Neural crest cell (in vitro differentiated cells): ENCODE data around the gene ZNRF2. TPM values are rescaled to one million over a fixed set of nuclear protein-coding genes. Genes with fewer than 3 reads are reported as not detected.
"Not testable (repeated sequence)": the region's sequence is repeated elsewhere in the genome, so short reads cannot be mapped to it uniquely, and the experiment has no call there.

ENCODE experiments used
- DNase-seq: peaks from one replicate; pipeline ENCODE4 v3.0.0; 2021; ENCODE audit warnings: low read depth, mixed read lengths, low spot score
- H3K27ac Mint-ChIP-seq: one replicate; pipeline ENCODE4 v1.8.0; 2021; ENCODE audit warnings: mild to moderate bottlenecking, mixed read lengths; ENCODE audit not compliant: unreplicated experiment
- H3K27me3 Mint-ChIP-seq: 2 replicates; pipeline ENCODE4 v1.8.0; 2021; ENCODE audit warnings: low read depth, mild to moderate bottlenecking, mixed read lengths
- H3K36me3 Mint-ChIP-seq: 2 replicates; pipeline ENCODE4 v1.8.0; 2021; ENCODE audit warnings: low read depth, mild to moderate bottlenecking, mixed read lengths
- H3K4me1 Mint-ChIP-seq: 2 replicates; pipeline ENCODE4 v1.8.0; 2021; ENCODE audit warnings: mixed read lengths
- H3K4me3 Mint-ChIP-seq: one replicate; pipeline ENCODE4 v1.8.0; 2021; ENCODE audit warnings: mild to moderate bottlenecking, mixed read lengths
- H3K9me3 Mint-ChIP-seq: 2 replicates; pipeline ENCODE4 v1.8.0; 2021; ENCODE audit warnings: mixed read lengths
- CTCF ChIP-seq: fragments of 200-600 bp; sonication (generic); conservative IDR thresholded peaks from 2 replicates; pipeline ENCODE4 v1.5.0; 2021; ENCODE audit warnings: antibody characterized with exemption, mild to moderate bottlenecking
- total RNA-seq: library from RNA; stranded (reverse); gene quantifications from 2 replicates; pipeline ENCODE4 v1.2.1, GENCODE V29; 2021

The ZNRF2 gene
- total RNA-seq, 1 donor from 2014 or later: 5.4 TPM

DNA sequence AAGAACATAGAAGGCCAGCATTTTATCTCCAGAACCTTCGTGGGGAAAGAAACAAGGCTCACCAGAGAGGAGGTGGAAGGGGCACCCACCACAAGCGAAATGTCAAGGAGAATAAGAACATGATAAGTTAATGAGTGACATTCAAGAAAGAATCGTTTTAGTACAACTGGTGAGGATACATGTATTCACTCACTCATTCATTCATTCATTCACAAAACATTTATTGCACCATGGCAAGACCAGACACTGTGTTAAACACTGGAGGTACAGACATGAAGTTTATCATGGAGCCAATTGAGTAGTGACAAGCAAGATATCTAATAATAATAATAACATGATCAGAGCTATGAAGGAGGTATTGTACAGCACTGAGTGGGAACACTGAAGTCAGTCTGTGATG is 1.7 kb upstream of the ZNRF2 start:
- Mint-ChIP-seq H3K4me1 (peaks cover 18% of the 10 kb centered on the region), H3K36me3 (no peaks in the 10 kb centered on the region), H3K27me3 (peaks cover 25% of the 10 kb centered on the region), H3K4me3 (peak overlapping the region; percentile 86), H3K9me3 (no peaks in the 10 kb centered on the region), H3K27ac (no peak overlapping the region)
- no peak for TF ChIP-seq CTCF
- DNase-seq: no peak

GRCh38 chr7:30285067-30285535 is 704 bp downstream of the ZNRF2 start:
- no peaks in the 10 kb centered on the region for H3K9me3 Mint-ChIP-seq
- no peak overlapping the region for H3K27ac Mint-ChIP-seq
- TF ChIP-seq CTCF: no peak
- peak; percentile 31 for DNase-seq
- H3K4me3 Mint-ChIP-seq: peak overlapping the region; percentile 74
- peaks cover 25% of the 10 kb centered on the region for H3K27me3 Mint-ChIP-seq
- peaks cover 22% of the 10 kb centered on the region for H3K4me1 Mint-ChIP-seq
- H3K36me3 Mint-ChIP-seq: no peaks in the 10 kb centered on the region

DNA sequence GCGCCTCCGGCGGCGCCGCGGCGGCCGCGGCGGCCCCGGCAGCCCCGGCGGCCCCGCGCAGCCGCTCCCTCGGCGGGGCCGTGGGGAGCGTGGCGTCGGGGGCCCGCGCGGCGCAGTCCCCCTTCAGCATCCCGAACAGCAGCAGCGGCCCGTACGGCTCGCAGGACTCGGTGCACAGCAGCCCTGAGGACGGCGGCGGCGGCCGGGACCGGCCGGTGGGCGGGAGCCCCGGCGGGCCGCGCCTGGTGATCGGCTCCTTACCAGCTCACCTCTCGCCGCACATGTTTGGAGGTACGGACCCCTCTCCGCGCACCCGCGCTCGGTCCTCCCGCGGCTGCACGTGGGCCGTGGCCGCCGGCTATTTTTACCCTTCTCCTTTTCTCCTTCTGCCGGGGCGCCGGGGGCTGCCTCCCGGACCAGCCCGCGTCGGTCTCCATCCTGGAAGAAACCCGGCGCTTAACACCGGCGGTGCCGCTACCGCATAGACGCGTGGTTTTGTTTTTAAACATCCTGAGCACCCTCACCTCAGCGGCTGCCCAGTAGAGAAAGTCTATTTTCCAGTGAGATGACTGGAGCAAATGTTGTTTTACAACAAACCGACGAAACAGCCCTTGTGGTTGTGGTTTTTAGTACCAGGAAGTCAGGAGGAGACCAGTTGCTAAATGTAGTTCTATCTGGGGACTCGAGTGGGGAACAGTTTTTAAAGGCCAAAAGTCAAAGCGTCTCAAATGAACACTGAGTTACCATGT is 1.3 kb downstream of the ZNRF2 start:
- Mint-ChIP-seq H3K27me3 (peaks cover 25% of the 10 kb centered on the region), H3K9me3 (no peaks in the 10 kb centered on the region), H3K27ac (no peak overlapping the region), H3K4me1 (peaks cover 22% of the 10 kb centered on the region), H3K4me3 (peak overlapping the region; percentile 95), H3K36me3 (no peaks in the 10 kb centered on the region)
- DNase-seq: peak; percentile 14
- no peak for TF ChIP-seq CTCF

- peaks cover 25% of the 10 kb centered on the region for H3K27me3 Mint-ChIP-seq
- no peaks in the 10 kb centered on the region for H3K9me3 Mint-ChIP-seq
- peak overlapping the region; percentile 95 for H3K4me3 Mint-ChIP-seq
- H3K36me3 Mint-ChIP-seq: no peaks in the 10 kb centered on the region
- peaks cover 22% of the 10 kb centered on the region for H3K4me1 Mint-ChIP-seq
- no peak overlapping the region for H3K27ac Mint-ChIP-seq
- no peak for DNase-seq
- no peak for TF ChIP-seq CTCF
Observed at GRCh38 chr7:30286749-30287148, 2.4 kb downstream of the ZNRF2 start.

DNA sequence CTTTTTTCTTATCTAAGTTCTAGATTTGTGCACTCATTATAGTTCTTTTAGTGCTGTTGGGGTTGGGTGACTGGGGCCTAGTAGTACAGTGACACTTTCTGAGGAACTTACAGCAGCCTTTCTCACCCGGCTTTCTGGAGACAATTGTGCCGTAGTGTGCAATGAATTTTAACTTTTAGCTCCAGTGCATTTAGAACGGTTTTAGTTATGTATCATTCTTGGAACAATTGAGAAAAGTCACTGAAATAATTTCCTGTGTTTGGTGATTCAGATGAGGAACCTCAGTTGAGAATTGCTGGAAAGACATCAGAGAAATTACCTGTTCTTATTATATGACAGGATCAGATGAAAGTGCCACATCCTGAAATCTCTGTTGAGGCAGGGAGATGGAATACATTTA is 3.2 kb downstream of the ZNRF2 start:
- not testable (repeated sequence) for H3K9me3 Mint-ChIP-seq, H3K27ac Mint-ChIP-seq, DNase-seq, H3K36me3 Mint-ChIP-seq
- Mint-ChIP-seq H3K4me3 (peak overlapping the region; percentile 32), H3K4me1 (peaks cover 22% of the 10 kb centered on the region), H3K27me3 (peaks cover 25% of the 10 kb centered on the region)

DNA sequence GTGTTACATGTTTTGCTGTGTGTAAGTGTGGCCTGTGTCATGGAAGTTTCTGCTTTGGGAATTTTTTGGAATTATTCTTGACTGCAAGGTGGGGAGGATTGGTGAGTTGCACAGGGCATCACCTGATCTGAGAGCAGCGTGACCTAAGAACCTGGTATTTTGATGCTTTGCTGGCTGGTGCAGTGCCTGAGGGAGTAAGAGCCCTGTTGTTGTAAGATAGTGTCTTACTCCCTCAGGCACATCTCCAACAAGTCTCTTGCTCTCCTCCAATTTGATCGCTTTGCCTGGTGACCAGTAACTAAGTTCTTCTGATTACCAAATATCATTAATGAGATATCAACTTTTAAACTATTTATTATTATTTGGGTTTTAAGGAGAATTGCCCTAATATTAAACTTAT is 5.2 kb downstream of the ZNRF2 start:
- Mint-ChIP-seq H3K4me1 (peaks cover 19% of the 10 kb centered on the region), H3K27me3 (peaks cover 22% of the 10 kb centered on the region), H3K4me3 (peak overlapping the region; percentile 29)
- not testable (repeated sequence) for DNase-seq, H3K9me3 Mint-ChIP-seq, H3K27ac Mint-ChIP-seq, H3K36me3 Mint-ChIP-seq

DNA sequence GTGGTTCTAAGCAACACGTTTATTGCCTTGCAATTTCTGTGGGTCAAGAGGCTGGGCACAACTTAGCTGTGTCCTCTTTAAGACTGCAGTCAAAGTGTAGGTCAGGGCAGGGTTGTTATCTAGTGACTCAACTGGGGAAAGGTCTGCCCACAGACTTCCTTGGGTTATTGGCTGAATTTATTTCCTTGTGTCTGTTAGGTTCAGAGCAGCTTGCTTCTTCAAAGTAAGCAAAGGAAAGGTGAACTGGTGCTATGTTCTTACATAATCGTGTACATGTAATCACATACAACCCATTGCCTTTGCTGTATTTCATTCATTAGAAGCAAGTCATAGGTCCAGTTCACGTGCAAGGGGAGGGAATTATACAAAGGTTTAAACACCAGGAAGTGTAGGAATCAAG is 5.9 kb downstream of the ZNRF2 start:
- Mint-ChIP-seq H3K27me3 (peaks cover 22% of the 10 kb centered on the region), H3K4me1 (peaks cover 19% of the 10 kb centered on the region)
- H3K36me3 Mint-ChIP-seq, H3K4me3 Mint-ChIP-seq, DNase-seq, H3K9me3 Mint-ChIP-seq, H3K27ac Mint-ChIP-seq: not testable (repeated sequence)

GRCh38 chr7:30292416-30293038 is 8.1 kb downstream of the ZNRF2 start:
- not testable (repeated sequence) for H3K36me3 Mint-ChIP-seq, H3K4me3 Mint-ChIP-seq, H3K9me3 Mint-ChIP-seq, H3K27ac Mint-ChIP-seq, DNase-seq, H3K4me1 Mint-ChIP-seq, H3K27me3 Mint-ChIP-seq

DNA sequence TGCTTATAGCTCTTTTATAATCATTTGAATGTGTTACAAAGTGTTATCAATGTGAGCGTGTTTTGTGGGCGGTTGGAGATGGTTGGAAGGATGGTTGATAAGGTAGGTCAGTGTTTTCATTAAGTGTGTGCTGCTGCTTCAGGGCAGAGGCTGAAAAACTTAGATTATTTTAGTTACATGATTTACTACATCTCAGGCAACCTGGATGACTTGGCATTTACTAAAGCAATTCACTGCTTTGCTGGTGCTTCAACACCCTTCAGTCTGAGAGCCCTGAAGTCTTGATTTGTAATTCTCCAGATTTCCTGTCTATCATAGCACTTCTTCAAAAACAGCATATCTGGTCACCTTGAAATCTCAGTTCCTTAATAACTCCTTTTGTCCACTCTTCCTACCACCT is 11.9 kb downstream of the ZNRF2 start:
- not testable (repeated sequence) for H3K36me3 Mint-ChIP-seq, DNase-seq, H3K9me3 Mint-ChIP-seq, H3K4me3 Mint-ChIP-seq, H3K4me1 Mint-ChIP-seq, H3K27ac Mint-ChIP-seq, H3K27me3 Mint-ChIP-seq
